Measurements from ENCODE around the gene PRKAB1. TPM values are rescaled to one million over a fixed set of nuclear protein-coding genes. Genes with fewer than 3 reads are reported as not detected.

PRKAB1 gene
- total RNA-seq, 4 donors from 2014 or later: 50.3 to 119 (median 76.2) TPM

GRCh38 chr12:119684711-119685369, 16.9 kb downstream of the PRKAB1 start:
- H3K36me3 ChIP-seq: peaks cover 0 to 12% (median 0%) of the 10 kb centered on the region in 3 donors
- H3K27ac ChIP-seq: peak overlapping the region in 3 of 4 donors; percentile 41 to 82 (median 78)
- peaks cover 10 to 67% (median 14%) of the 10 kb centered on the region in 4 donors for H3K4me1 ChIP-seq
- DNase-seq: no peak
- TF ChIP-seq CTCF (IDR thresholded peaks at IDR 0.05) (no peak), POLR2A (IDR thresholded peaks at IDR 0.05) (no peak)
- H3K4me3 ChIP-seq: peak overlapping the region in 1 of 4 donors; percentile 6
- H3K27me3 ChIP-seq: no peaks in the 10 kb centered on the region
- no peaks in the 10 kb centered on the region for H3K9me3 ChIP-seq

GRCh38 chr12:119685375-119685774, 17.4 kb downstream of the PRKAB1 start:
- TF ChIP-seq CTCF (IDR thresholded peaks at IDR 0.05): no peak
- H3K4me1 ChIP-seq: peaks cover 10 to 61% (median 12%) of the 10 kb centered on the region in 4 donors
- no peaks in the 10 kb centered on the region for H3K27me3 ChIP-seq
- no peak for DNase-seq
- peak overlapping the region in 2 of 4 donors; percentile 78 to 82 for H3K27ac ChIP-seq
- H3K9me3 ChIP-seq: no peaks in the 10 kb centered on the region
- peaks cover 0 to 6% (median 0%) of the 10 kb centered on the region in 3 donors for H3K36me3 ChIP-seq
- no peak overlapping the region for H3K4me3 ChIP-seq

- Histone ChIP-seq H3K4me3 (no peak overlapping the region), H3K4me1 (peaks cover 8 to 55% (median 12%) of the 10 kb centered on the region in 4 donors), H3K9me3 (no peaks in the 10 kb centered on the region), H3K27me3 (no peaks in the 10 kb centered on the region), H3K36me3 (no peaks in the 10 kb centered on the region), H3K27ac (peak overlapping the region in 3 of 4 donors; percentile 12 to 82 (median 78))
- TF ChIP-seq POLR2A (IDR thresholded peaks at IDR 0.05) (no peak), CTCF (IDR thresholded peaks at IDR 0.05) (no peak)
- DNase-seq: peak in 1 of 3 donors; percentile 54
These were observed 18.4 kb downstream of the PRKAB1 start for GRCh38 chr12:119686355-119686754.

- no peak for TF ChIP-seq CTCF (IDR thresholded peaks at IDR 0.05)
- no peak for TF ChIP-seq POLR2A (IDR thresholded peaks at IDR 0.05)
- Histone ChIP-seq H3K9me3 (no peaks in the 10 kb centered on the region), H3K27me3 (no peaks in the 10 kb centered on the region), H3K27ac (peak overlapping the region in 2 of 4 donors; percentile 78 to 82), H3K36me3 (no peaks in the 10 kb centered on the region), H3K4me1 (peaks cover 8 to 55% (median 9%) of the 10 kb centered on the region in 4 donors), H3K4me3 (no peak overlapping the region)
- DNase-seq: no peak
These were observed 18.8 kb downstream of the PRKAB1 start for GRCh38 chr12:119686776-119687175.

- TF ChIP-seq POLR2A (IDR thresholded peaks at IDR 0.05) (no peak), CTCF (IDR thresholded peaks at IDR 0.05) (no peak)
- Histone ChIP-seq H3K27ac (no peak overlapping the region), H3K36me3 (no peaks in the 10 kb centered on the region), H3K4me1 (peaks cover 5 to 55% (median 9%) of the 10 kb centered on the region in 4 donors), H3K27me3 (no peaks in the 10 kb centered on the region), H3K4me3 (no peak overlapping the region), H3K9me3 (no peaks in the 10 kb centered on the region)
- DNase-seq: no peak
These were observed 19.5 kb downstream of the PRKAB1 start for GRCh38 chr12:119687406-119687805.

Data from Peyer's patch (tissue), 4 donors.